Nephron (organoid): Measurements from ENCODE around the gene OSBPL1A.

Experiments used
- H3K27ac Mint-ChIP-seq, 3 experiments: 2 replicates each; pipeline ENCODE4 v1.8.0; 2020; ENCODE audit warnings: mixed read lengths in 3 of 3, mild to moderate bottlenecking in 2 of 3, moderate library complexity in 1 of 3
- H3K27me3 Mint-ChIP-seq: 2 replicates; pipeline ENCODE4 v1.8.0; 2021; ENCODE audit warnings: low read depth, mild to moderate bottlenecking, moderate library complexity, mixed read lengths
- H3K36me3 Mint-ChIP-seq: 2 replicates; pipeline ENCODE4 v1.8.0; 2020; ENCODE audit warnings: low read depth, mixed read lengths
- H3K4me1 Mint-ChIP-seq: 2 replicates; pipeline ENCODE4 v1.8.0; 2020; ENCODE audit warnings: mixed read lengths
- H3K4me3 Mint-ChIP-seq, 3 experiments: 2 replicates each; pipeline ENCODE4 v1.8.0; 2020; ENCODE audit warnings: mild to moderate bottlenecking in 3 of 3, mixed read lengths in 3 of 3, moderate library complexity in 2 of 3
- H3K9me3 Mint-ChIP-seq: 2 replicates; pipeline ENCODE4 v1.8.0; 2020; ENCODE audit warnings: mixed read lengths
- TF ChIP-seq, protein P1 (sequence below), 3 experiments: fragments of 200-600 bp; sonication (generic); IDR thresholded peaks; one replicate each; pipeline ENCODE4 v1.5.0; 2021; ENCODE audit warnings: antibody characterized with exemption in 3 of 3; ENCODE audit not compliant: unreplicated experiment in 3 of 3

The OSBPL1A gene

DNA sequence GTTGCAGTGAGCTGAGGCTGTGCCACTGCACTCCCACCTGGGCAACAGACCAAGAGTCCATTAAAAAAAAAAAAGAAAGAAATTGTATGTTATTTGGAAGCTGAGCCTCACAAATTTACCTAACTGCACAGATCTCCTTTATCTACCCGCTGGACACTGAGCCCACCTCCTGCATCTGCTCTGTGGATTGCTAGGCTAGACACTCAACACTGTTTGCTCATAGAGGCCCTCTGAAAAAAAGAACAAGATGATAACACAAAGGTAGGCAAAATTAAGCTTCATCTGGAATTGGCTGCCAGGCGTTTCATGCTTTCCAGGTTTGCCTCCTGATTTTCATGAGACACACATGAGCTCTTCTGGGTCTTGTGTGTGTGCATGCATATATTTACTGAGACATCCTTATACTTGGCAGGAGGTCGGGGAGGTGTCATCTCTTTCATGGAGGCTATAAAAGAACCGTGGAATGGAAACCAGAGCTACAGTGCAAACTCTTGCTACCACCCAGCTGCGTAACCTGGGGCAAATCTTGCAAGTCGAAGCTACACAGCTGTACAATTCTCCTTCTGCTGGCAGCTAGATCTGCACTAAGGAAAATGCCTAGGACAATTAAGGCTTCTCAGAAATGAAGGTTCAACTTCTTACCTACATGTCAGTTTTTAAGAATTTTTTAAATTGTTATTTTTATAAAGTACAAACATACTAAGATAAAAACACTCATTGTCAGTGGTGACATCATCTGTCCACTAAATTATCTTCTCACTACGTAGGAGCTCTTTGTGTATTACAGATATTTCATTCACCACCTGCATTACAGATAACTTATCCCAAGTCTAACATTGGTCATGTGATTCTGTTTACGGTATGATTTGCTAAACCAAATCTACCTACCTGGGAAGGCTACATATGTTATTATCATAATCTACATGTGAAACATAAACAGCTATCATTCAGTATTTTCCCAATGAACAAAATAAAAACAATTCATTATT lies 195.6 kb downstream of the OSBPL1A start:
- TF ChIP-seq, protein P1, sequence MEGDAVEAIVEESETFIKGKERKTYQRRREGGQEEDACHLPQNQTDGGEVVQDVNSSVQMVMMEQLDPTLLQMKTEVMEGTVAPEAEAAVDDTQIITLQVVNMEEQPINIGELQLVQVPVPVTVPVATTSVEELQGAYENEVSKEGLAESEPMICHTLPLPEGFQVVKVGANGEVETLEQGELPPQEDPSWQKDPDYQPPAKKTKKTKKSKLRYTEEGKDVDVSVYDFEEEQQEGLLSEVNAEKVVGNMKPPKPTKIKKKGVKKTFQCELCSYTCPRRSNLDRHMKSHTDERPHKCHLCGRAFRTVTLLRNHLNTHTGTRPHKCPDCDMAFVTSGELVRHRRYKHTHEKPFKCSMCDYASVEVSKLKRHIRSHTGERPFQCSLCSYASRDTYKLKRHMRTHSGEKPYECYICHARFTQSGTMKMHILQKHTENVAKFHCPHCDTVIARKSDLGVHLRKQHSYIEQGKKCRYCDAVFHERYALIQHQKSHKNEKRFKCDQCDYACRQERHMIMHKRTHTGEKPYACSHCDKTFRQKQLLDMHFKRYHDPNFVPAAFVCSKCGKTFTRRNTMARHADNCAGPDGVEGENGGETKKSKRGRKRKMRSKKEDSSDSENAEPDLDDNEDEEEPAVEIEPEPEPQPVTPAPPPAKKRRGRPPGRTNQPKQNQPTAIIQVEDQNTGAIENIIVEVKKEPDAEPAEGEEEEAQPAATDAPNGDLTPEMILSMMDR (IDR thresholded peaks at IDR 0.05; ENCODE audit: unreplicated experiment in 3 of 3): no peak
- Mint-ChIP-seq H3K36me3 (no peaks in the 10 kb centered on the region), H3K27me3 (no peaks in the 10 kb centered on the region), H3K4me1 (peaks cover 18% of the 10 kb centered on the region), H3K4me3 (no peak overlapping the region), H3K27ac (no peak overlapping the region), H3K9me3 (no peaks in the 10 kb centered on the region)

DNA sequence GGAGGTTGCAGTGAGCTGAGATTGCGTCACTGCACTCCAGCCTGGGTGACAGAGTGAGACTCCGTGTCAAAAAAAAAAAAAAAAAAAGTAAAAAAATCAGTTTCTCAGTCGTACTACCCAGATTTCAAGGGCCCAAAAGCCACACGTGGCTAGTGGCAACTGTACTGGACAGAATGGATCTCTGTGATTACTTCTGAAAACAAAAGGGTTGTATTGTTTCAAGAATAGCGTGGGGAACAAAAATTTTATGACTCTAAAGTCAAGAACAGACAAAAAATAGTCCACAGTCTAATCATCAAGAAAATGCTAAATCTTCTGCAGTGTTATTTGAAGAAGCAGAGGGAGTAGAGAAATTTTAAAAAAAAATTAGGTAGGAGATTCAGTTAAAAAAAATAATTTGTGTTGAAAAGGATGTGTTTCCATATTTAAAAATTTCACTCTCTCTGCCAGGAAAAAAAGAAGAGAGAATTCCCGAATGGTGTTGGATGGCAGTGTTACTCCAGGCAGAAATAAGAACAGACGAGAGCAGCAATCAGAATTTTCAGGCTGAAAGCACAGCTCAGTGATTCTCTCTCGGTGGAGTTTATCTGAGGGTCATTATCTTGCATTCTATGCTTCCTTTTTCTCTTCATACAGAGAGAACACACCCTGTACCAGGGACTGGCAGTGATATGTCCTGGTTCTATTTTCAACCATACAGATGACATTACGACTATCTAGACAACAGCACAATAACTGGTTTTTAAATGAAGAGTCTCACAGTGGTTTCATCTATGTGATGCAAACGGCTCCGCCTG lies 196.9 kb downstream of the OSBPL1A start:
- TF ChIP-seq, protein P1 (IDR thresholded peaks at IDR 0.05; ENCODE audit: unreplicated experiment in 3 of 3): no peak
- H3K4me1 Mint-ChIP-seq: peaks cover 18% of the 10 kb centered on the region

DNA sequence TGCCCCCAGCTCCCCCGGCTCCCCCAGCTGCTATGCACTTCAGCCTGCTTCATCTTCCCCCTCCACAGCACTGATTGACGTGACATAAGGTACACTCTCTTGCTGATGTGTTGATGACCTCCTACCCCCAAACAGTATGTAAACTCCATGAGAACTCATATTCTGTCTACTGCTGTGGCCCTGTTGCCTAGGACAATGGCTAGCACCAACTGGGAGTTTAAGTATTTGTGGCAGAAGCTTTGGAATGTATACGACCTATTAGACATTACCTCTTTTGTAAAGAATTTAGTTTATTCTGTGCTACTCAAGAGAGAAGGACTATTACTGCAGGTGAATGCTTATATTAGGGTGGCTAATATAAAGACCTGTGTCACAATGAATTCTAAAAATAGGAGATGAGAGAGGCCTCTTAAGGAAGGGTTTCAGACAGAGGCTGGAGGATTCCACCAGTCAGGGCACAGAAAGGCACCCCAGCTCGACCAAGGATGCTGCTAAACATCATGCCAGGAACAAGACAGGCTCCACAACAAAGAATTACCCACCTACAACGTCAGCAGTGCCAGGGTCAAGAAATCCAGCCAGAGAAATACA lies 198.2 kb downstream of the OSBPL1A start:
- TF ChIP-seq, protein P1 (IDR thresholded peaks at IDR 0.05; ENCODE audit: unreplicated experiment in 3 of 3): no peak

More for the DNA sequence above, 196.9 kb downstream of the OSBPL1A start:
- H3K9me3 Mint-ChIP-seq: no peaks in the 10 kb centered on the region
- no peak overlapping the region for H3K27ac Mint-ChIP-seq
- H3K4me3 Mint-ChIP-seq: no peak overlapping the region
- no peaks in the 10 kb centered on the region for H3K27me3 Mint-ChIP-seq
- no peaks in the 10 kb centered on the region for H3K36me3 Mint-ChIP-seq

DNA sequence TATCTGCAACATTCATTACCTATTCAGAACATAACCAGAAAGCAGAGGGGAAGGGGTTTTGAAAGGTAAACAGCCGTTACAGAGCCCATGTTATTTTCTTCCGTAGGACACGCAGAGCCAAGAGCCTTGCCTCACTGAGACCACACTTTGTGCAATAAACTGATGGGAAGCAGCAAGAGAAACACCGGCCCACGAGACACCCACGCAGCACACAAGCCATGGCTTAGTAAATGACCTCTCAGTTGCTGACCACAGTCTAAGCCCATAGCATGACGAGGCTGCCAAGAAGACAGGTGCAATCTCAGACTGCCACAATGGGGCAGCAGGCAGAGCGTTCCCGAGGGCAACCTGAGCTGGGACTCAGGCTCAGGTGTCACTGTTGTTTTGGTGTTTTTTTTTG lies 199.2 kb downstream of the OSBPL1A start:
- Mint-ChIP-seq H3K27me3 (no peaks in the 10 kb centered on the region), H3K27ac (no peak overlapping the region), H3K4me3 (no peak overlapping the region), H3K9me3 (no peaks in the 10 kb centered on the region), H3K4me1 (peaks cover 18% of the 10 kb centered on the region), H3K36me3 (no peaks in the 10 kb centered on the region)
- TF ChIP-seq, protein P1 (IDR thresholded peaks at IDR 0.05; ENCODE audit: unreplicated experiment in 3 of 3): no peak

More for the DNA sequence above, 198.2 kb downstream of the OSBPL1A start:
- no peaks in the 10 kb centered on the region for H3K36me3 Mint-ChIP-seq
- peaks cover 18% of the 10 kb centered on the region for H3K4me1 Mint-ChIP-seq
- no peak overlapping the region for H3K27ac Mint-ChIP-seq
- no peak overlapping the region for H3K4me3 Mint-ChIP-seq
- H3K27me3 Mint-ChIP-seq: no peaks in the 10 kb centered on the region
- H3K9me3 Mint-ChIP-seq: no peaks in the 10 kb centered on the region

DNA sequence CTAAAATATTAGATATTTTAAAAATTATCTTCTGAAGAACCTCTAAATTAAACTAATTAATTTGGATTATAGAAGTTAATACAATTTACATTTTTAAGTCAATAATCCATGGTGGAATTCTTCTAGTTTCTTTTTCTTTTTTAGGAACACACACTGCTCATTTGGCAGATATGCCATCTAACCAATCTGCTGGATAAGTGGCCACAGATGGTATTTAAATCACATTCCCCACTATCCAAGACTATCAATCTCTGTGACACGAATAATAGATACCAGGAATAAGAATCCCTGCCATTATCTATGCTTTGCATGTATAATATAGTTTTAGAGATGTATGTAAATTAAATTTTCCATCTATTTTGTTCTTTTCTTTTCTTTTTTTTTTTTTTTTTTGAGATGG lies 200.2 kb downstream of the OSBPL1A start:
- H3K27ac Mint-ChIP-seq: no peak overlapping the region
- TF ChIP-seq, protein P1 (IDR thresholded peaks at IDR 0.05; ENCODE audit: unreplicated experiment in 3 of 3): no peak

More for the DNA sequence above, 200.2 kb downstream of the OSBPL1A start:
- Mint-ChIP-seq H3K4me3 (no peak overlapping the region), H3K9me3 (no peaks in the 10 kb centered on the region), H3K27me3 (no peaks in the 10 kb centered on the region), H3K4me1 (peaks cover 23% of the 10 kb centered on the region), H3K36me3 (peaks cover 5% of the 10 kb centered on the region)
